Pancreas (tissue), 10 donors: ENCODE results near the gene UBXN1. TPM values are rescaled to one million over a fixed set of nuclear protein-coding genes. Genes with fewer than 3 reads are reported as not detected.

Source experiments
- ATAC-seq, 4 donors: fragments of 200-7000 bp; cut with Tn5 transposase; one replicate each; pipeline versions ENCODE4 v1.8.0 to v1.9.1; 2020; ENCODE audit warnings: mild to moderate bottlenecking in 4 of 4, moderate library complexity in 4 of 4
- DNase-seq, 6 donors: peaks; one replicate each; pipeline ENCODE4 v3.0.0-alpha.2; 2020
- FAIRE-seq: peaks from 2 replicates; lab custom pipeline; 2012; peaks lifted over from hg19 to GRCh38; lab: Jason Lieb, UNC
- H3K27ac ChIP-seq, 4 donors: fragments of 200-600 bp; sonication (generic); 1 replicate in 3 of 4; 2 replicates in 1 of 4; pipeline versions ENCODE4 v1.5.0 to v1.8.0; 2020
- H3K27me3 ChIP-seq, 4 donors: fragments of 200-600 bp; one replicate each; pipeline ENCODE4 v1.8.0; 2021
- H3K36me3 ChIP-seq, 3 donors: fragments of 200-600 bp; sonication (generic) in 1 of 3; one replicate each; pipeline versions ENCODE4 v1.5.0 to v1.8.0; 2020 to 2021
- H3K4me1 ChIP-seq, 3 donors: fragments of 200-600 bp; one replicate each; pipeline ENCODE4 v1.8.0; 2021
- H3K4me3 ChIP-seq, 4 donors: fragments of 200-600 bp; sonication (generic) in 2 of 4; one replicate each; pipeline versions ENCODE4 v1.5.0 to v1.8.0; 2020 to 2021
- H3K9me3 ChIP-seq, 4 donors: fragments of 200-600 bp; one replicate each; pipeline ENCODE4 v1.8.0; 2021
- CTCF ChIP-seq, 4 donors: fragments of 200-600 bp; sonication (generic) in 3 of 4; IDR thresholded peaks; one replicate each; pipeline versions ENCODE4 v1.5.0 to v1.8.0; 2021; ENCODE audit warnings: antibody characterized with exemption in 4 of 4
- WGBS, 2 donors: extraction: QIAGEN DNeasy Blood & Tissue Kit; methylation state at CpG; one replicate each; pipeline ENCODE4 v1.1.7; 2013; 5-methylcytosine and 5-hydroxymethylcytosine counted together
- intact Hi-C, 3 donors: fragments of 100-400 bp; cut with DNase I; formaldehyde crosslinking; loops; one replicate each; pipeline versions ENCODE4 v1.11.1 to v1.14.2; 2022
- polyA plus RNA-seq, 2 donors: library from polyadenylated mRNA; stranded (reverse); fragments of 200-250 nt; gene quantifications; one replicate each; pipeline ENCODE4 v1.2.3, GENCODE V29; 2013
- total RNA-seq, 6 donors: library from RNA; stranded (reverse); fragmentation: NEBNext Ultra II Directional in 4 of 6; extraction: Animal tissue kit (Norgen Biotek cat#: 25700) in 4 of 6; gene quantifications; one replicate each; pipeline versions ENCODE4 v1.2.1 to v1.2.4, GENCODE V29; 2021 to 2023
- donor health status: healthy with polysubstance abuse.
- donor health status: DM: no; HTN: no; CAD: no; lungs with moderate emphysema.
- donor health status: DM: no; HTN: no; CAD: no.
- donor health status: control.
- donor health status: control.
- donor health status: Bipolar disorder and iron deficiency.
- donor health status: DM: yes; HTN: yes; CAD: no.
- donor health status: DM: no; HTN: no; CAD: no.
- donor health status: DM: no; HTN: no; CAD: no.
- donor health status: DM: yes; HTN: yes; CAD: no.

Gene UBXN1
- total and polyA plus RNA-seq, 8 donors, result 37.7 to 104 (median 60.0) TPM

- intact Hi-C loops, result no loop called here
- ATAC-seq (no peak), FAIRE-seq (no peak), DNase-seq (no peak)
- 87 to 93% methylated on average over 23 to 24 of the region's 24 CpGs for WGBS, 2 donors
- Histone ChIP-seq H3K4me3 (no peak overlapping the region), H3K36me3 (peaks cover 4 to 53% (median 37%) of the 10 kb centered on the region in 3 donors), H3K27me3 (no peaks in the 10 kb centered on the region), H3K27ac (no peak overlapping the region), H3K9me3 (no peaks in the 10 kb centered on the region), H3K4me1 (peaks cover 29 to 41% (median 33%) of the 10 kb centered on the region in 3 donors)
- TF ChIP-seq CTCF (IDR thresholded peaks at IDR 0.05), result no peak
These were observed 36.6 kb upstream of the UBXN1 start for GRCh38 chr11:62715150-62716130.

- no peak for FAIRE-seq
- Histone ChIP-seq H3K36me3 (peaks cover 0 to 33% (median 27%) of the 10 kb centered on the region in 3 donors), H3K27me3 (no peaks in the 10 kb centered on the region), H3K9me3 (no peaks in the 10 kb centered on the region), H3K4me1 (peaks cover 35 to 52% (median 43%) of the 10 kb centered on the region in 3 donors), H3K4me3 (no peak overlapping the region), H3K27ac (peak overlapping the region; percentile 23 to 96 (median 77))
- peak; percentile 48 to 64 (median 60) for ATAC-seq
- DNase-seq, result peak in 4 of 6 donors; percentile 61 to 80 (median 72)
- TF ChIP-seq CTCF (IDR thresholded peaks at IDR 0.05), result no peak
- WGBS, 2 donors, result 12 to 22% methylated on average over 2 of the region's 2 CpGs
- intact Hi-C loops, result no loop called here
These were observed 34.5 kb upstream of the UBXN1 start for GRCh38 chr11:62713343-62713742.

GRCh38 chr11:62712861-62713260, 34.0 kb upstream of the UBXN1 start:
- Histone ChIP-seq H3K27ac (peak overlapping the region; percentile 23 to 96 (median 77)), H3K36me3 (peaks cover 0 to 28% (median 25%) of the 10 kb centered on the region in 3 donors), H3K27me3 (no peaks in the 10 kb centered on the region), H3K4me3 (peak overlapping the region in 1 of 4 donors; percentile 9), H3K4me1 (peaks cover 38 to 54% (median 46%) of the 10 kb centered on the region in 3 donors), H3K9me3 (no peaks in the 10 kb centered on the region)
- WGBS, 2 donors, result 14 to 23% methylated on average over 3 of the region's 3 CpGs
- intact Hi-C loops, result no loop called here
- FAIRE-seq (no peak), ATAC-seq (no peak), DNase-seq (no peak)
- TF ChIP-seq CTCF (IDR thresholded peaks at IDR 0.05), result no peak

- Histone ChIP-seq H3K27me3 (no peaks in the 10 kb centered on the region), H3K4me3 (peak overlapping the region in 2 of 4 donors; percentile 5 to 9), H3K4me1 (peaks cover 38 to 54% (median 46%) of the 10 kb centered on the region in 3 donors), H3K27ac (peak overlapping the region; percentile 23 to 96 (median 77)), H3K36me3 (peaks cover 0 to 23% (median 20%) of the 10 kb centered on the region in 3 donors), H3K9me3 (no peaks in the 10 kb centered on the region)
- peak in 1 of 6 donors; percentile 32 for DNase-seq
- ATAC-seq, result peak; percentile 20 to 40 (median 36)
- TF ChIP-seq CTCF (IDR thresholded peaks at IDR 0.05), result no peak
- intact Hi-C loops, result no loop called here
- no peak for FAIRE-seq
- WGBS, 2 donors, result 35 to 44% methylated on average over 6 of the region's 6 CpGs
These were observed 33.5 kb upstream of the UBXN1 start for GRCh38 chr11:62712276-62712812.
